ENCODE data around the gene EIF3CL.
"Not testable (repeated sequence)": the region's sequence is repeated elsewhere in the genome, so short reads cannot be mapped to it uniquely, and the experiment has no call there.

The EIF3CL gene, protein sequence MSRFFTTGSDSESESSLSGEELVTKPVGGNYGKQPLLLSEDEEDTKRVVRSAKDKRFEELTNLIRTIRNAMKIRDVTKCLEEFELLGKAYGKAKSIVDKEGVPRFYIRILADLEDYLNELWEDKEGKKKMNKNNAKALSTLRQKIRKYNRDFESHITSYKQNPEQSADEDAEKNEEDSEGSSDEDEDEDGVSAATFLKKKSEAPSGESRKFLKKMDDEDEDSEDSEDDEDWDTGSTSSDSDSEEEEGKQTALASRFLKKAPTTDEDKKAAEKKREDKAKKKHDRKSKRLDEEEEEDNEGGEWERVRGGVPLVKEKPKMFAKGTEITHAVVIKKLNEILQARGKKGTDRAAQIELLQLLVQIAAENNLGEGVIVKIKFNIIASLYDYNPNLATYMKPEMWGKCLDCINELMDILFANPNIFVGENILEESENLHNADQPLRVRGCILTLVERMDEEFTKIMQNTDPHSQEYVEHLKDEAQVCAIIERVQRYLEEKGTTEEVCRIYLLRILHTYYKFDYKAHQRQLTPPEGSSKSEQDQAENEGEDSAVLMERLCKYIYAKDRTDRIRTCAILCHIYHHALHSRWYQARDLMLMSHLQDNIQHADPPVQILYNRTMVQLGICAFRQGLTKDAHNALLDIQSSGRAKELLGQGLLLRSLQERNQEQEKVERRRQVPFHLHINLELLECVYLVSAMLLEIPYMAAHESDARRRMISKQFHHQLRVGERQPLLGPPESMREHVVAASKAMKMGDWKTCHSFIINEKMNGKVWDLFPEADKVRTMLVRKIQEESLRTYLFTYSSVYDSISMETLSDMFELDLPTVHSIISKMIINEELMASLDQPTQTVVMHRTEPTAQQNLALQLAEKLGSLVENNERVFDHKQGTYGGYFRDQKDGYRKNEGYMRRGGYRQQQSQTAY

DNA sequence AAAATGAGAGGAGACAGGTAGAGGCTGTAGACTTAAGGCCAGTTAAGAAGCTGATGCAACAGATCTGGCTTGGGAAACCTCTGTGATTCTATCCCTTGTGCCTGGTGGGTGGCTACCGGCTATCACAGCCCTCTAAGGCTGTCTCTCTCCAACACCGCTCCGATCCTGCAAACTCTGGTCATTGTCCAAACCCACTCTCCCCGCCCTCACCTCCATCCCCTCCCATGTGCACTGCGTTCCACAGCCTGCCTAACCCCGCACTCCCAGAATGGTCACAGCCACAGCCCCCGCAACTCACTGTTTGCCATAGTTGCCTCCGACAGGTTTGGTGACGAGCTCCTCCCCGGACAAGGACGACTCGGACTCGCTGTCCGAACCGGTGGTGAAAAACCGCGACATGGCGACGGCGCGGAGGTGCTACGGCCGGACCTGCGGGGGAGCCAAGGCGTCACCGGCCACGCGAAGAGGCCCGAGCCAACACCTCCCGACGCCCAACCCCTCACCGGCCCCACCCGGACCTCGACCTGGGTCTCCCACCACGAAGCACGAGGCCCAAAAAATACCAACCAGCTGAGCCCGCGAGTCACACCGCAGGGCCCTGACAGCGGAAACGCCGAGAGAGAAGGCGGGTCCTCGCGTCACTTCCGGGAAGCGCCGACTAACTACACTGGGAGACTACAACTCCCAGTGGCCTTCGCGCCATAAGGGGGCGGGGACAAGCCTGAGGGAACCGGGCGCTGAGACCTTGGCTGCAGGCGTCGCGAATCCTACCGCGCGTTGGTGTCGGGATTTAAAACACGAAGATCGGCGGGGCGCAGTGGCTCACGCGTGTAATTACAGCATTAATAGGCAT lies at the start of gene EIF3CL:
EIF3CL (minus strand) TSS at position 622 of the 853 bp plus-strand sequence; CDS start at position 399, 223 bp downstream.
- not testable (repeated sequence) for DNase-seq (ENCODE audit: low read depth in 2 of 2)

DNA sequence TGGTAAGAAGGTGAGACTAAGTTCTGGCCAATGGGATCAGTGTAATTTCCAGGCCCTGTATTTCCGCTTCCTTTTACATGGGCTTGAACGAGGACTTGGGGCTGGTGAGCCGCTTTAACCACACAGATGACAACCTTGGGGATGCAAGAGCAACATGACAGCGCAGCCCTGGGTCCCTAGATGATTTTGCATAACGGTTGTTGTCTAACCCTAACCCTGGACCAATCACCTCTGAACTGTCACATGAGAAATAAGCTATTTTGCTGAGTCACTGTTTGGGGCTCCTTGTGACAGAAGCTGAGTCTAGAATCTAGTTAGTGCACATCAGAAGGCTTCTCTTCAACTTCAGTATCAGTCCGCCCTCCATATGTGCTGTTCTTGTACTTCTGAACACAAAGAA lies 43.4 kb upstream of the EIF3CL start:
- not testable (repeated sequence) for DNase-seq (ENCODE audit: low read depth in 2 of 2)

DNA sequence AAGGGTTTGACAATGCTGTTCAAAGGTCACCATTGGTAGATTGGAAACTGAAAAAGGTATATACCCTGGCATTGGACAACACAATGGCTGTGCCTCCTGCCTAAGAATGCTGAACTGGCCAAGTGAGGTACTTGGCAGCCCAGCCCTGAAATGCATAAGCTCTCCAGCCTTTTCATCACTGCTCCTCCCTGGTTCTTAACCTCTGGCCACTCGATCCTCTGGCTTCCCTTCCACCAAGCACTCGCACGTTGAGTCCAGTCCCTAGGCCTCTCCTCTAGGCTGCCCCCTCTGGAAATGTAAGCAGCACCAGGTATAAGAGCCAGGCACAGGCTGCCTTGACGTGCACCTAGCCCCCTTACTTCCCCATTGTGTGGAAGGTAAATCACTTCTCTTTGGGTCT lies 42.7 kb upstream of the EIF3CL start:
- not testable (repeated sequence) for DNase-seq (ENCODE audit: low read depth in 2 of 2)

DNA sequence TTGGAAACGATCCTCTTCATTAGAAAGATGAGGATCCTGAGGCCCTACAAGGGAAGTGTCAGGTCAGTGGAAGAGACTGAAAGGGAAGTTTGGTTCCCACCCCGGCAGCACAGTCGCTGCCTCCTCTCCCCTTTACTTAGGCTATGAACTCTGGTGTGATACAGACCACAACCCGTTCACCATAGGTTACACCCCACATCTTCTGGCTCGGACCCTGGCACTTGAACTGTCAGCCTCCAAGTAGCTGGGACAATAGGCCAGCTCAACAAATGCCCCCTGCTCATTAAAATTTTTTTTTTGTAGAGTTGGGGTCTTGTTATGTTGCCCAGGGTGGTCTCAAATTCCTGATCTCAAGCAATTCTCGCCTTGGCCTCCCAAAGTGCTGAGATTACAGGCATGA lies 40.3 kb upstream of the EIF3CL start:
- DNase-seq (ENCODE audit: low read depth in 2 of 2): not testable (repeated sequence)

DNA sequence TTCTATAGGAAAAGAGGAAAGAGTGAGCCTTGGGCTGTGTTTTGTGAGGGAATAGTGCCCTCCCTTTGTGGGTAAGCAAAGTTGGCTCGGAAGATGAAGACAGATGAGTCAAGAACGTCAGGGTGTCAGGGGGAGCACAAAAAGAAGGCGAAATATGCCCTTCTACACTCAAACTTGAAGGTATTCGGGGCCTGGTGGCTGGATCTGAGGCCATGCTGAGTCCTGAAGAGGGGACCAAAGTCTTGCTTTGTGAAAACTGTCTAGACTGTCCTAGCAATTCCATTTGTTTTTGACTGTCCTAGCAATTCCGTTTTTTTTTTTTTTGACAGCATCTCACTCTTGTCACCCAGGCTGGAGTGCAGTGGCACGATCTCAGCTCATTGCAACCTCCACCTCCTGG lies 35.3 kb upstream of the EIF3CL start:
- not testable (repeated sequence) for DNase-seq (ENCODE audit: low read depth in 2 of 2)

DNA sequence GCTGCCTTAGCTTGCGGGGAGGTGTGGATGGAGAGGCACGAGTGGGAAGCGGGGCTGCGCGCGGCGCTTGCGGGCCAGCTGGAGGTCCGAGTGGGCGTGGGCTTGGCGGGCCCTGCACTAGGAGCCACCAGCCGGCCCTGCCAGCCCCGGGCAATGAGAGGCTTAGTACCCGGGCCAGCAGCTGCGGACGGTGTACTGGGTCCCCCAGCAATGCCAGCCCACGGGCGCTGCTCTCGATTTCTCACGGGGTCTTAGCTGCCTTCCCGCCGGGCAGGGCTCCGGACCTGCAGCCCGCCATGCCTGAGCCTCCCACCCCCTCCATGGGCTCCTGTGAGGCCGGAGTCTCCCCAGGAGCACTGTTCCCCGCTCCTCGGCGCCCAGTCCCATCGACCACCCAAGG lies 31.7 kb upstream of the EIF3CL start:
- not testable (repeated sequence) for DNase-seq (ENCODE audit: low read depth in 2 of 2)

DNA sequence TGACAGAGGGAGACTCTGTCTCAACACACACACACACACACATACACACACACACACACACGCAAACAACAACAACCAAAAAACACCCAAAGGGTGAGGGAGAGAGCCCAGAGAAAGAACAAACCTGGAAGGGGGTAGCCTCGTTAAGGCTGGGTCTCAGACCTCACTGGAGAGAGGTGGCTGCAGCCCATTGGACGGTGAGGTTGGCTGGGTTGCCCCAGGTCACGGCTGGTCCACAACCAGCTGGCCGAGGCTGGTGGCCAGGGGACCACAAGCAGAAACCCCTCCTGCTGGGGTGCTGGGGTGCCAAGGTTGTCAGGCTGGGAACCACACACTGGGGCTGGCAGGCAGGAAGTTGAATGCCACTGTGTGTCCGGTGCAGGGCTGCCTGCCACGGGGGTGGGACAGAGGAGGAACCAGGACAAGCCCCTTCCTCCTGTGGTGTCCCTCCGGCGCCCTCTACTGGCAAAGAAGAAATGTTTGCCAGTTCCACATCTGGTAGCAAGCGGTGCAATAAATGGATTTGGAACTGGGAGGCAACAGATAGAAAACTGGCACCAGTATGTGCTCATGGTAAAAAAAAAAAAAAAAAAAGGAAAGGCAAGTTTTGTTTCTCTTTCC lies 22.5 kb upstream of the EIF3CL start:
- DNase-seq (ENCODE audit: low read depth in 2 of 2): not testable (repeated sequence)

DNA sequence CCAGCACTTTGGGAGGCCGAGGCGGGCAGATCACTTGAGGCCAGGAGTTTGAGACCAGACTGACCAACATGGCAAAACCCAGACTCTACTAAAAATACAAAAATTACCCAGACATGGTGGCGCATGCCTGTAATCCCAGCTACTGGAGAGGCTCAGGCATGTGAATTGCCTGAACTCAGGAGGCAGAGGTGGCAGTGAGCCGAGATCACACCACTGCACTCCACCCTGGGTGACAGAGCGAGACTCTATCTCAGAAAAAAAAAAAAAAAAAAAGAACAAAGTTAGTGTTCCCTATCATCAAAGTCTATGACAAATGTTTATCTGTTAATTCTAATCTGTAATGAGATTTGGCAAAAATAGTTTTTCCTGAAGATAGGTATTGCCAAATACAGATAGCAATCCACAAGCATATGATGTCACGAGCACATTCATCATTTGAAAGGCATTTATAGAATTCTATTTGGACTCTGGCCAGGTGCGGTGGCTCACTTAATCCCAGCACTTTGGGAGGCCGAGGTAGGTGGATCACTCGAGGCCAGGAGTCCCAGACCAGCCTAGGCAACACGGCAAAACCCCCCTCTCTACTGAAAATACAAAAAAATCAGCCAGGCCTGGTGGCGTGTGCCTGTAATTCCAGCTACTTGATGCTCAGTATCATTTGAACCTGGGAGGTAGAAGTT lies 17.6 kb upstream of the EIF3CL start:
- DNase-seq (ENCODE audit: low read depth in 2 of 2): not testable (repeated sequence)

DNA sequence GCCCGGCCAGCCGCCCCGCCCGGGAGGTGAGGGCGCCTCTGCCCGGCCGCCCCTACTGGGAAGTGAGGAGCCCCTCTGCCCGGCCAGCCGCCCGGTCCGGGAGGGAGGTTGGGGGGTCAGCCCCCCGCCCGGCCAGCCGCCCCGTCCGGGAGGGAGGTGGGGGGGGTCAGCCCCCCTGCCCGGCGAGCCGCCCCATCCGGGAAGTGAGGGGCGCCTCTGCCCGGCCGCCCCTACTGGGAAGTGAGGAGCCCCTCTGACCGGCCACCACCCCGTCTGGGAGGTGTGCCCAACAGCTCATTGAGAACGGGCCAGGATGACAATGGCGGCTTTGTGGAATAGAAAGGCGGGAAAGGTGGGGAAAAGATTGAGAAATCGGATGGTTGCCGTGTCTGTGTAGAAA lies 13.4 kb upstream of the EIF3CL start:
- not testable (repeated sequence) for DNase-seq (ENCODE audit: low read depth in 2 of 2)

DNA sequence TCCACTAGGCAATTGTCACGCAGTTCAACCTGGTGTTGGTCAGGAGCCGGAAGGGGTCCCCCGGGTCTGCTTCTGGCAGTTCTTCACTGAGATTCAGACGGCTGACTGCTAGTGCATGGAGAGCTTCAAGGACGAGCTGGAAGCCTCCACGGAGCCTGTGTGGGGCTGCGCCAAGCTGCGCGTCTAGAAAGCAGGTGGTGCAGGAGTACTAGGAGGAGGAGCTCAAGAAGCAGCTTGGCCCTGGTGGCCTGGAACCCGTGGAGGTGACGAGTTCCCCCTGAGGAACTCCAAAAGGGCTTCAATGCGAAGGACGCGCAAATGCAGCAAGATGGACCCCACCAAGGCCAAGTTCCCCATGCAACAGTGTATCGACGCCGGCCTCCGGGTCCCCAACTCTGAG lies 10.9 kb upstream of the EIF3CL start:
- not testable (repeated sequence) for DNase-seq (ENCODE audit: low read depth in 2 of 2)

DNA sequence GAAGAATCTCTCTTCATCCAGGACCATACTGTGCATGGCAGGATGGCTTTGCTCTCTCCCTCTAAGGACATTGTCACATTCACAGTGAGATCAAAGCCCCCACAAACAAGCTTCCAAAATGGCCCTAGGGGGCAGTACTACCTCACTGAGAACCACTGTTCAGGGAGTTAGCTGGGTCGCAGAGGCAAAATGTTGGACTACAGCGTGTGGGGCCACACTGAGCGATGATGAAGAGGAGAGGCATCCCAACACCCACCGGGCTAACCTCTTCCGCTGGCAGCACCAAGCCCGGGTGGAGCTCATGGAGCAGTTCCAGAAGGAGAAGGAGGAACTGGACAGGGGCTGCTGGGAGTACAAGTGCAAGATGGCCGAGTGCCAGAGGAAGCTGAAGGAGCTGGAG lies 9.9 kb upstream of the EIF3CL start:
- DNase-seq (ENCODE audit: low read depth in 2 of 2): not testable (repeated sequence)

DNA sequence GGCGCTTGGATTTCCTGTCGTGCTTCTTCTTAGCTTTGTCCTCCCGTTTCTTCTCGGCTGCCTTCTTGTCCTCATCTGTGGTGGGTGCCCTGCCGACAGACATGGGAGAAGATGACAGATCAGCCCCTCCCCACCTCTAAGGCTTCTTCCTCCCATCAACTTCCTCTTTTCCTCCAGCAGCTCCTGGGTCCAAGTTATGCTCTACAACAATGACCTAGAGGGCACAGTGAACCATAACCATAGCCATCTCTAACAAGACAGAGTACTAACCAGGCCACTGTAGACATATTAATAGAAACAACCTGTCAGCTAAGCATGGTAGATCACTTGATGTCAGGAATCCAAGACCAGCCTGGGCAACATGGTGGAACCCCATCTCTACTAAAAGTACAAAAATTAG lies 11.6 kb downstream of the EIF3CL start:
- DNase-seq (ENCODE audit: low read depth in 2 of 2): not testable (repeated sequence)

DNA sequence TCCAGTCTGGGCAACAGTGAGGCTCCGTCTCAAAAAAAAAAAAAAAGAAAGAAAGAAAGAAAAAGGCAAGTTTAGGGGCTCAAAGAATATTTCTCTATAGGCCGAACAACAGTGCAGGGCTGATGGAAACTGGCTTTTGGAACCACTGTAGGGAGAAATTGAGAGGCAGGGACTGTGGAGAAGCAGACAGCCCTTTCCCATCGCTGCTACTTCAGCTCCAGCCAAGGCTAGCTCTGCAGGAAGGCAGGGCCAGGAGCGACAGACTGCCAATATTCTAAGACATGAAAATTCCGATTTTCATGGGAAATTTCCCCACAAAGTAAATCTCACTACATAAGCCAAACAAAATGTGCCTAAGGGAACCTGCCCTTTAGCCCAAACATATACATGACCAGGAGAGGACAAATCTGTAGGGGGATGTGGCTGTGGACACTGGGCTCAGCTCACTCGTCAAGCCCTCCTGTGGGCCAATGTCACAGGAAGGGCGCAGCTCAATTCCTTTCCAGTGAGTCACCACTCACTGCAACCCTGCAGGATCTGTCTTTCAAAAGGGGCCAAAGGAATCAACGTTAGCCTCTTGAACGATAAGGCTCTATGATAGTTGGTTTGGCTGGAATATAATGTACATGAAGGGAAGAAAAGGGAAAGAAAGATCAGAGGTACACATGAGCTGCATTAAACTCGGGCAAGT lies 21.3 kb downstream of the EIF3CL start:
- not testable (repeated sequence) for DNase-seq (ENCODE audit: low read depth in 2 of 2)

DNA sequence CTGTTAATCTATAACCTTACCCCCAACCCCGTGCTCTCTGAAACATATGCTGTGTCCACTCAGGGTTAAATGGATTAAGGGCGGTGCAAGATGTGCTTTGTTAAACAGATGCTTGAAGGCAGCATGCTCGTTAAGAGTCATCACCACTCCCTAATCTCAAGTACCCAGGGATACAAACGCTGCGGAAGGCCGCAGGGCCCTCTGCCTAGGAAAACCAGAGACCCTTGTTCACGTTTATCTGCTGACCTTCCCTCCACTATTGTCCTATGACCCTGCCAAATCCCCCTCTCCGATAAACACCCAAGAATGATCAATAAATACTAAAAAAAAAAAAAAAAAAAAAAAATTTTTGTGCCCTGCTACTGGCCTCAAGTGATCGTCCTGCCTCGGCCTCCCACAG lies 25.8 kb downstream of the EIF3CL start:
- DNase-seq (ENCODE audit: low read depth in 2 of 2): not testable (repeated sequence)

DNA sequence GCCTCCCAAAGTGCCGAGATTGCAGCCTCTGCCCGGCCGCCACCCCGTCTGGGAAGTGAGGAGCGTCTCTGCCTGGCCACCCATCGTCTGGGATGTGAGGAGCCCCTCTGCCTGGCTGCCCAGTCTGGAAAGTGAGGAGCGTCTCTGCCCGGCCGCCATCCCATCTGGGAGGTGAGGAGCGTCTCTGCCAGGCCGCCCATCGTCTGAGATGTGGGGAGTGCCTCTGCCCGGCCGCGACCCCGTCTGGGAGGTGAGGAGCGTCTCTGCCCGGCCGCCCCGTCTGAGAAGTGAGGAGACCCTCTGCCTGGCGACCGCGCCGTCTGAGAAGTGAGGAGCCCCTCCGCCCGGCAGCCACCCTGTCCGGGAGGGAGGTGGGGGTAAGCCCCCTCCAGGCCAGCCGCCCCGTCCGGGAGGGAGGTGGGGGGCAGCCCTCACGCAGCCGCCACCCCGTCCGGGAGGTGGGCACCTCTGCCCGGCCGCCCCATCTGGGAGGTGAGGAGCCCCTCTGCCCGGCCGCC lies 26.5 kb downstream of the EIF3CL start:
- not testable (repeated sequence) for DNase-seq (ENCODE audit: low read depth in 2 of 2)

DNA sequence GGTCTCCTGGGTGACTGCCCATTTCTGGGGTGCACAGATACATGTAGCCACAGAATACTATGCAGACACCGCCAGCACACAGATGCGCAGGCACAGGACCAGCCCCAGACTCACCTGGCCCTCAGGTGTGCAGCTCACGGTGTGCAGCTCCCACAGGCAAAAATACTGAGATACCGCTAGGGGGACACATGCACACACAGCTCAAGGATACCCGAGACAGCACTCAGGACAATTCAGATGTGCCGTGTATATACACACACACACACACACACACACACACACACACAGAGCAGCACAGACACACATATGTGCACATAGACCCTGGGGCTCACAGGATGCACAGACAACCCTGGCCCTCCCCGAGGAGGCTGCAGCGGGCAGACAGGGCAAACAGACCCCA lies 28.5 kb downstream of the EIF3CL start:
- DNase-seq (ENCODE audit: low read depth in 2 of 2): not testable (repeated sequence)

DNA sequence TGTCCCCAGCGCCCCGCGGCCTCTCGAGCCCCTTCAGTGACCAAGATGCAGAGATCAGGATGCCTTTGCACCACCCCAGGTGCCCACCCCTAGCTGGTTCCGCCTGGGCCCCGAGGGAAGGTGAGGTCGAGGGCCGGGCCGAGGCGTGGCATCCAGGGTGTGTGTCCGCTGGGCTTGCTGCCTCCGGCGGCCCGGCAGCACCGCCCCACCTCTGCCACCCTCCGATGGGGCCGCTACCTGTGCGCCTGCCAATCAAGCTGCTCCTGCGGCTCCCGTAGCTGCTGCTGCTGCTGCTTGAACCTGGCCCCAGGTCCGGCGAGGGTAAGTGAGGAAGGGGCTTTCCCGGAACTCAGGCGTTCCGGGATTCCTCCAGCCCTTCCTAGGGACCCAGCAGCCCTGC lies 29.4 kb downstream of the EIF3CL start:
- not testable (repeated sequence) for DNase-seq (ENCODE audit: low read depth in 2 of 2)

DNA sequence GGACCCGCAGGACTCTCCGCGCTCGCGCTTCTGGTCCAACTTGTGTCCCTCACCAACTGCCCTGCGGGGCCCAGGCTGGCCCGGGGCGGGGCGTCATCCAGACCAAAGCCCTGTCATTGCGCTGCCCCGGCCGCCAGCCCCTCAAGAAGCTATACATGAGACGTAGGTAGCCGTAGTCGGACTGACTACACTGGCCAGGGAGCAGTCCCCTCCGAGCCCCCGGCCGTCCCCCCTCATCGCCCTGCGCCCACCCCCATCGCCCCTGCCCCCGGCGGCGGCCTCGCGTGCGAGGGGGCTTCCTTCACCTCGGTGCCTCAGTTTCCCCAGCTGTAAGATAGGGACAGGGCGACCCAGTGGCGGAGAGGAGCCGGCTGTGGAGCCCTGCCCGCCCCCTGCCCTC lies 35.7 kb downstream of the EIF3CL start:
- not testable (repeated sequence) for DNase-seq (ENCODE audit: low read depth in 2 of 2)

Data from stimulated activated CD4-positive, alpha-beta T cell treated with anti-CD3 and anti-CD28 coated beads, Interleukin-12 subunit alpha, Interleukin-12 subunit beta, amount 100 ng/mL, for 24 hours (primary cell).